Measurements from ENCODE around the gene TM9SF4. TPM values are rescaled to one million over a fixed set of nuclear protein-coding genes. Genes with fewer than 3 reads are reported as not detected.

Gene TM9SF4
- total RNA-seq, 1 donor from 2014 or later, result 46.0 TPM

DNA sequence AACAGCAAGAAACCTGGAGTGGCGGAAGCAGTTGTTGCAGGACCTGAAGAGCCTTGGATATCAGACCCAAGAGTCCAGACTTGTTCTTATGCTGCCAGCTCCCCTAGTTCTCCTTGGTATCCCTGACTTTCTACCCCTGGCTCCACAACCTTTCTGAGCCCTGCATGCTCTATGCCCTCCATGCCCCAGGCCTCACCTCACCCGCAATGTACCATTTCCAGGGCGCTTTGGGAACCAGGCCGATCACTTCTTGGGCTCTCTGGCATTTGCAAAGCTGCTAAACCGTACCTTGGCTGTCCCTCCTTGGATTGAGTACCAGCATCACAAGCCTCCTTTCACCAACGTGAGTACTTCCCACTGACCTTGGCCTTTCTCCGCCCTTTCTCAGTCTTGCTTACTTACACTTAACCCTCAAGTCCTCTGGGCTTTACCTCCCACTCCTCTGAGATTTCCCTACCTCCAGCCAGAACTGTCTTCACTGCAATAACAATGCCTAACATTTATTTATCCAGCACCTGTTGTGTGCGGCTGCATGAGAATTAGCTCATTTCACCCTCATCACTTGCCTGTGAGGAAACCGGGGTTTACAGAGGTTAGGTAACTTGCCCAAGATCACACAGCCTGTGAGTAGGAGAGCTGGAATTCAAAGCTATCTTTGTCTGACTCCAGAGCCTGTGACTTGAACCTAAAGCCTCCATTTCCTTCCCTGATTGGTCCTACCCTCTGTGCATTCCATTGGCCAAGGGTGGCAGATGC, 100.5 kb downstream of the TM9SF4 start:
- Mint-ChIP-seq H3K4me1 (ENCODE audit: unreplicated experiment) (peaks cover 30% of the 10 kb centered on the region), H3K36me3 (ENCODE audit: low read depth, unreplicated experiment) (peaks cover 24% of the 10 kb centered on the region), H3K9me3 (ENCODE audit: unreplicated experiment) (no peaks in the 10 kb centered on the region), H3K27me3 (ENCODE audit: unreplicated experiment) (peaks cover 14% of the 10 kb centered on the region), H3K27ac (ENCODE audit: unreplicated experiment) (peak overlapping the region; percentile 11), H3K4me3 (ENCODE audit: unreplicated experiment) (no peak overlapping the region)
- no peak for DNase-seq (ENCODE audit: low spot score)
- TF ChIP-seq, protein P1, sequence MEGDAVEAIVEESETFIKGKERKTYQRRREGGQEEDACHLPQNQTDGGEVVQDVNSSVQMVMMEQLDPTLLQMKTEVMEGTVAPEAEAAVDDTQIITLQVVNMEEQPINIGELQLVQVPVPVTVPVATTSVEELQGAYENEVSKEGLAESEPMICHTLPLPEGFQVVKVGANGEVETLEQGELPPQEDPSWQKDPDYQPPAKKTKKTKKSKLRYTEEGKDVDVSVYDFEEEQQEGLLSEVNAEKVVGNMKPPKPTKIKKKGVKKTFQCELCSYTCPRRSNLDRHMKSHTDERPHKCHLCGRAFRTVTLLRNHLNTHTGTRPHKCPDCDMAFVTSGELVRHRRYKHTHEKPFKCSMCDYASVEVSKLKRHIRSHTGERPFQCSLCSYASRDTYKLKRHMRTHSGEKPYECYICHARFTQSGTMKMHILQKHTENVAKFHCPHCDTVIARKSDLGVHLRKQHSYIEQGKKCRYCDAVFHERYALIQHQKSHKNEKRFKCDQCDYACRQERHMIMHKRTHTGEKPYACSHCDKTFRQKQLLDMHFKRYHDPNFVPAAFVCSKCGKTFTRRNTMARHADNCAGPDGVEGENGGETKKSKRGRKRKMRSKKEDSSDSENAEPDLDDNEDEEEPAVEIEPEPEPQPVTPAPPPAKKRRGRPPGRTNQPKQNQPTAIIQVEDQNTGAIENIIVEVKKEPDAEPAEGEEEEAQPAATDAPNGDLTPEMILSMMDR (IDR thresholded peaks at IDR 0.05; ENCODE audit: unreplicated experiment), result no peak

DNA sequence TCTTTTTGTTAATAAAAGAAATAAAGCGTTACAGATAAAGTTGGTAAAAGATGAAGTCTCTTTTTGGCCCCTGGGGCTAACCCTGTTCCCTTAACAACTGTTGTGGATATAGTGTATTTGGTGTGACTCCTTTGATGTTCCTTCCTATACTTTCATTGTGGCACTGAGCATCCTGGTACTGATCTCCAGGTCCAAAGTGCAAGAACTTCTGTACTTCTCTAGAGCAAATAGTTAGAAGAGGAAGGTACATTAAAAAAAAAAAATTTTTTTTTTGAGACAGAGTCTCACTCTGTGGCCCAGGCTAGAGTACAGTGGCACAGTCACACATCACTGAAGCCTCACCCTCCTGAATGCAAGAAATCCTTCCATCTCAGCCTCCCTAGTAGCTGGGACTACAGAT, 104.4 kb downstream of the TM9SF4 start:
- TF ChIP-seq, protein P1 (IDR thresholded peaks at IDR 0.05; ENCODE audit: unreplicated experiment), result no peak
- DNase-seq (ENCODE audit: low spot score), result no peak
- H3K27me3 Mint-ChIP-seq (ENCODE audit: unreplicated experiment), result peaks cover 7% of the 10 kb centered on the region
- no peaks in the 10 kb centered on the region for H3K9me3 Mint-ChIP-seq (ENCODE audit: unreplicated experiment)
- peaks cover 36% of the 10 kb centered on the region for H3K4me1 Mint-ChIP-seq (ENCODE audit: unreplicated experiment)
- H3K27ac Mint-ChIP-seq (ENCODE audit: unreplicated experiment), result no peak overlapping the region
- no peak overlapping the region for H3K4me3 Mint-ChIP-seq (ENCODE audit: unreplicated experiment)
- peaks cover 38% of the 10 kb centered on the region for H3K36me3 Mint-ChIP-seq (ENCODE audit: low read depth, unreplicated experiment)

DNA sequence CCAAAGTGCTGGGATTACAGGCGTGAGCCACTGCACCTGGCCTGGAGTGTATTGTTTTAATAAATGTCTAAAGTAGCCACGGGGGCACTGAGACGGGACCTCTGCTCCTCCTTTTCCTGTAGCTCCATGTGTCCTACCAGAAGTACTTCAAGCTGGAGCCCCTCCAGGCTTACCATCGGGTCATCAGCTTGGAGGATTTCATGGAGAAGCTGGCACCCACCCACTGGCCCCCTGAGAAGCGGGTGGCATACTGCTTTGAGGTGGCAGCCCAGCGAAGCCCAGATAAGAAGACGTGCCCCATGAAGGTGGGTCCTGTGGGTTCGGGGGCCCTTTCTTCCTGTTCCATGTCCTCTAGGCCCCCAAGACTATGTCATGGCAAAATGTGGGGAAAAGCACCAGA, 105.6 kb downstream of the TM9SF4 start:
- no peak for DNase-seq (ENCODE audit: low spot score)
- Mint-ChIP-seq H3K36me3 (ENCODE audit: low read depth, unreplicated experiment) (peaks cover 46% of the 10 kb centered on the region), H3K27ac (ENCODE audit: unreplicated experiment) (peak overlapping the region; percentile 64), H3K9me3 (ENCODE audit: unreplicated experiment) (no peaks in the 10 kb centered on the region), H3K27me3 (ENCODE audit: unreplicated experiment) (peaks cover 2% of the 10 kb centered on the region), H3K4me3 (ENCODE audit: unreplicated experiment) (no peak overlapping the region), H3K4me1 (ENCODE audit: unreplicated experiment) (peaks cover 36% of the 10 kb centered on the region)
- TF ChIP-seq, protein P1 (IDR thresholded peaks at IDR 0.05; ENCODE audit: unreplicated experiment), result no peak

DNA sequence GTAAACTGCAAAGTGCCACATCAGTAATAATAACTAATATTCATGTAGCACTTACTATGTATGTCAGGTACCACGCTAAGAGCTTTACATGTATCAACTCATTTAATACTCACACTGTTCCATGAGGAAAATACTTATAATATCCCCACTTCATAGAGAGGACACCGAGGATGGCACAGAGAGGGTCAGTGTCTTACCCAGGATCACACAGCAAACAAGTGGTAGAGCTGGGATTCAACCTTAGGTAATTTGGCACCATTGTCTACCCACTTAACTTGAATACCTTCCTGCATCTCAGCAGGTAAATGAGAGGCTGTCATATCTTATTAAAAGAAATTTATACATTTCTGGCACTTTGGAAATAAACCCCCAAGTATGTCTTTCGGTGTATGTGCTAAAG, 106.2 kb downstream of the TM9SF4 start:
- peak overlapping the region; percentile 92 for H3K27ac Mint-ChIP-seq (ENCODE audit: unreplicated experiment)
- TF ChIP-seq, protein P1 (IDR thresholded peaks at IDR 0.05; ENCODE audit: unreplicated experiment), result no peak
- no peaks in the 10 kb centered on the region for H3K9me3 Mint-ChIP-seq (ENCODE audit: unreplicated experiment)
- DNase-seq (ENCODE audit: low spot score), result no peak
- H3K27me3 Mint-ChIP-seq (ENCODE audit: unreplicated experiment), result peaks cover 2% of the 10 kb centered on the region
- peaks cover 36% of the 10 kb centered on the region for H3K4me1 Mint-ChIP-seq (ENCODE audit: unreplicated experiment)
- peak overlapping the region; percentile 47 for H3K4me3 Mint-ChIP-seq (ENCODE audit: unreplicated experiment)
- peaks cover 45% of the 10 kb centered on the region for H3K36me3 Mint-ChIP-seq (ENCODE audit: low read depth, unreplicated experiment)
